DMS53 treated with DMSO at 0.1 percent for 48 hours (cell line): ENCODE measurements around the gene NOS2.
"Not testable (repeated sequence)": the region's sequence is repeated elsewhere in the genome, so short reads cannot be mapped to it uniquely, and the experiment has no call there.

ENCODE experiments used
- DNase-seq: peaks from one replicate; lab custom pipeline; 2025; ENCODE audit not compliant: unreplicated experiment; lab: John Stamatoyannopoulos, UW

Gene NOS2

DNA sequence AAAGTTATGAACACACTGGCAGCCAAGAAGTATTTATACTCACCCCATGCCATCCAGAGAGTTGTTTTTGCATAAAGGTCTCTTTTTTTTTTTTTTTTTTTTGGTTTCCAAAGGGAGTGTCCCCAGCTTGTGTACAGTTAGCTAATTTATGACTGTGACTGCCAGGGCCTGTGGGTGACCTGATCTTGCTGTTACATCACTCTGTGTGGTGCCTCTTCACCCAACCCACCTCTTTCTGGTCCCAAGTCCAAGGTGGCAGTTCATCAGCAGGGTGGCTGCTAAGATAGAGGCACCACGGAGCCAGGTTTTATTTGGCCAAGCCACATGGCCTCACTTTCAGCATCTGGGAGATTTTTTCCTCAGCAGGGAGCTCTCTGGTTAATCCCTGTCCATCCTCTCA, at the start of gene NOS2:
Gene NOS2, minus strand, starts transcription at position 8 of the 400 bp plus-strand sequence. CDS start 1,720 bp downstream, outside the sequence.
- DNase-seq: no peak

GRCh38 chr17:27849474-27850185, 49.3 kb upstream of the NOS2 start:
- DNase-seq: no peak

DNA sequence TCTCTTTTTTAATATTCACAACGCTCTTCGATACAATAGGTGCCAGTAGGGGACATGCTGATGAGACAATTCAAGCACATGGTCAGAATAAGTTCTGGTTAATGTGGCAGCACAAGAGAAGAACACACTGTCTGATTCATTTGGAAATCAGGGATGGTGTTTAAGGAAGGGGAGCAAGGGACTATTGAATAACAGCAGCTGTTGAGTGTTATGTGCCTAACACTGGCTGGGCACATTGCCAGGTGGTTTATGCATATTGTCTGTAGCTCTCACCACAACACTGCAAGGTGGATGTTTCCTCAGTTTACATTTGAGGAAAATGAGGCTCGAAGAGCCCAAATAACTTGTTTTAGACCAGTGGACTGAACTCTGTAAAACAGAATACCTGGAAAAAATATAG, 48.6 kb upstream of the NOS2 start:
- DNase-seq: peak; percentile 39

- not testable (repeated sequence) for DNase-seq
Measured at GRCh38 chr17:27846808-27847307, 46.5 kb upstream of the NOS2 start.

DNA sequence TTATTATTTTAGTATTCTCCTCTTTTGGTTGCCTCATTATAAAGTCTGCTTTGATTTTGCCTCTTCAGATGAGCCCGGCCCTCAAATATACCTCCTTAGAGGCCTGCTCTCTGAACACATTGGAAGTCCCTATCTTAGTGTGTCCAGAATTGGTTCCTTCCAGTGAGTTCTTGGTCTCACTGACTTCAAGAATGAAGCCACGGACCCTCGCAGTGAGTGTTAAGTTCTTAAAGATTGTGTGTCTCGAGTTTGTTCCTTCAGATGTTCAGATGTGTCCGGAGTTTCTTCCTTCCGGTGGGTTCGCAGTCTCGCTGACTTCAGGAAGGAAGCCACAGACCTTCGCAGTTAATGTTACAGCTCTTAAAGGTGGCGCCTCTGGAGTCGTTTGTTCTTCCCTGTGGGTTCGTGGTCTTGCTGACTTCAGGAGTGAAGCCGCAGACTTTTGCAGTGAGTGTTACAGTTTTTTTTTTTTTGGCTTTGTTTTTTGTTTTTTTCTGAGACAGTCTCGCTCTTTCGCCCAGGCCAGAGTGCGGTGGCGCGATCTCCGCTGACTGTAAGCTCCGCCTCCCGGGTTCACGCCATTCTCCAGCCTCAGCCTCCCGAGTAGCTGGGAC, 45.8 kb upstream of the NOS2 start:
- DNase-seq: no peak

DNA sequence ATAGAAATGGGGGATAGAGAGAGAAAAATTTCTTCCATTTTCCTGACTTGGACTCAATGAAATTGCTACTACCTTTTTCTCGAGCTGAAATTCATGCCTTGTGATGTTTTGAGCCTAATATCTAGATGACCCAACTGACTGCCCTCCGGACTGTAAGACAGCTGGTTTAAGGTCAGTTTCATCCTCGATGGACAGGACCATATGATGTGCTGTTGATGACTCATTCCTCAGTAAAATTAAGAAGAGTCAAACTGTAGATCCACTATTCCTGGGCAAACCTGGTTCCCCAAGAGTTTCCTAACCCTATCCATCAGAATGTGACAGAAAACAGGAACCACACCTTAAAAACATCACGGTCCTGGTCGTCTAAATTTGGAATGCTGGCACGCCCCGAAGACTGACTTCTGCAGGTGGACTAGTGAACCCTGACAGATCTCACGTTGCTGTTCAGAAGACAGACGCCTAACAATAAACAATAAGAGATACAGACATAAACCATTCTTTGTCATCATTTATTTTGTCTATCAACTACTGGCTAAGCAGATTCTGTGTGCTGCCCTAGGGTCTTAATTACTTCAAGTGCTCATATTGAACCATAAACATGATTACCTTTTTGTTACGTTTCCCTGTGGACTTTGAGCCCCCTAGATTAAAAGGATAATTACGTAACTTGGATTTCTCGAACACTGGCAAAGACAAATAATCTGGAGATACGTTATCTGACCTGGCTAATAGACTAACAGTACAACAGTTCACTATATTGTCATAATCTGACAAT, 45.1 kb upstream of the NOS2 start:
- DNase-seq: no peak

GRCh38 chr17:27840688-27841087, 40.4 kb upstream of the NOS2 start:
- no peak for DNase-seq

DNA sequence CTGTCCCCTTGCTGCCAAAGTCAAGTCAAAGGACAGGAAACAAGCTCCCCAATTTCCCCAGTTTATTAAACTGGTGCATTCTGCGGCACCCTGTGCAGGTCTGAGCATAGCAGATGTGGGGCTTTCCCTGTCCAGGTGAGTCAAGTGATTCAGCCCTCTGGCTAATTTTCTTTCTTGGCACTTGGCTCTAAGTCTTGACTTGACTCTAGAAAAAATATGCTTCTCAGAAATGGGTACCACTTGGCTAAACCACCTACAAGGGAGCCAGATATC, 40.0 kb upstream of the NOS2 start:
- not testable (repeated sequence) for DNase-seq

- DNase-seq: not testable (repeated sequence)
Measured at GRCh38 chr17:27839571-27840405, 39.5 kb upstream of the NOS2 start.

GRCh38 chr17:27838607-27839006, 38.3 kb upstream of the NOS2 start:
- not testable (repeated sequence) for DNase-seq

GRCh38 chr17:27837769-27838168, 37.4 kb upstream of the NOS2 start:
- not testable (repeated sequence) for DNase-seq

GRCh38 chr17:27836651-27837050, 36.3 kb upstream of the NOS2 start:
- DNase-seq: no peak

DNA sequence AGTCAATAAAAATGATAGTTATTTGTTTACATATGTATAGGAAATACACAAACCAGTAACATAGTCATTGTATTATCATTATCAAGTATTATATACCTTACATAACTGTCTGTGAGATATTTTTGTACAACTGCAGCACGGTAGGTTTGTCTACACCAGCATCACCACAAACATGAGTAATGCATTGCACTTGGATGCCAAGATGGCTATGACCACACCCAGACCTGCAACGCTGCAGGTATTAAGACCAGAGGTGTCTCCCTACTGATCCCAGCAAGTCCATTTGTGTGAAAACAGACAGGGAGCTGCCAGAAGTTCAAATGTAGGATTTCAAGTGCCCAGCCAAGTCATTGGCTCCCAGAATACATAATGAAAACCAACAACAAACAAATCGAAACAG, 34.2 kb upstream of the NOS2 start:
- no peak for DNase-seq

DNA sequence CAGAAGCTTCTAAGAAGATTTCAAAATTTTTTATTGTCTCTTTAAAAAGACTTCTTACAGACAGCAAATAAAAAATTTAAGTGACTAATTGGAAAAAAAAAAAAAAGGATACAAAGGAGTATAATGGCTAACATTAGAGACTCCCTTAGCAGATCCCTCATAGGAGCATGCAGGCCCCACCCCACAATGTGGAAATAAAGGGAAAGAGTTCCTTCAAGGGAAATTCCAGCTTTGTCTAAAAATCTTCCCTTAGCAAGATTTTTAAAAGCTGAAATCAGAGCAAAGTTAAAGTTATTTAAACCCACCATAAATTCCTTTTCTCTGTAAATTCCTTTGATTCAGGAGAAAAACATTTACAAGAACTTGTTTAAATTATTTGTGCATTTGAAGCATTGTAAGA, 32.5 kb upstream of the NOS2 start:
- no peak for DNase-seq

- not testable (repeated sequence) for DNase-seq
Measured at GRCh38 chr17:27829888-27830287, 29.6 kb upstream of the NOS2 start.

GRCh38 chr17:27829143-27829711, 28.9 kb upstream of the NOS2 start:
- DNase-seq: not testable (repeated sequence)

- no peak for DNase-seq
Measured at GRCh38 chr17:27825459-27825858, 25.1 kb upstream of the NOS2 start.

DNA sequence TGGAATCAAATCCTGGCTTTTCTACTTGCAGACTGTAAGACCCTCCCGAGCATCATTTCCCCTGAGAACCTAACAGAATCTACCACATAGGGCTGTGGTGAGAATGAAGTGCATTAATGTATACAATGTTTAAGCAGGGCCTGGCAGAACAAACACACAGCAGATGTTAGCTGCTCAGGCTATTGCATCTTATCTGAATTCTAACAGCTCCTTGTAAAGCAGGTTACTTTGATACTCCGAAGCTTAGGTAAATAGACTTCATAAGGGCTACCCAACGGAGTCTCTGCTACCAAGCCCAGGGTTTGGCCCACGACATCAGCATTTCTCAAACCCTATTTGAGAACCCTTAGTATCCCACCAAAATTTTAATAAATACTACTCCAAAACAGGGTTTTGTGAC, 24.4 kb upstream of the NOS2 start:
- peak; percentile 63 for DNase-seq

DNA sequence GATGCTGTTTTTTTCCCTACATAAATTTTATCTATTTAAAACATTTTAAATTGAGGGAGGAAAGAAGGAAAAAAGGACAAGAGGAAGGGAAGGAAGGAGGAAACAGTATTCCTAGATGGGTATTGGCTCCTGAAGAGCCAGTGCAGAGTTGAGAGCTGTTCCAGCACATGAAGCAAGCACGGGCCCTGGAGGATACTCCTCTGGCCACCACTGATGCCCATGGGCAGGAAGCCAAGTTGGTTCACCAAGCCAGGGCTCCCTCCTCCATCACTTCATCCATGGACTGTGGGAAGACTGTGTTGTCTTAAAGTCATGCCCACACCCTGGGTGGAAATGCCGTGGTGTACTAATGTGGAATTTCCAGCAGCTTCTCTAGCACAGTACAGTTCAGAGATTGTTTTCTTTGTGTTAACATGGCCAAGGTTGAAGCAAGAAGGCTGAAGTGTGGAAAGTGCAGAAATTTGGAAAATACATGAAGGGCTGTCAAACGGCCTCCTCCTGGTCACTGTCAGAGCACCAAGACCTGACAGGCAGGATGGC, 23.9 kb upstream of the NOS2 start:
- DNase-seq: no peak

GRCh38 chr17:27822108-27822507, 21.8 kb upstream of the NOS2 start:
- DNase-seq: not testable (repeated sequence)
